ENCODE measurements around the gene THSD8. TPM values are rescaled to one million over a fixed set of nuclear protein-coding genes. Genes with fewer than 3 reads are reported as not detected.

THSD8 gene
- total RNA-seq, 1 experiment from 2014 or later = 45.8 TPM

DNA sequence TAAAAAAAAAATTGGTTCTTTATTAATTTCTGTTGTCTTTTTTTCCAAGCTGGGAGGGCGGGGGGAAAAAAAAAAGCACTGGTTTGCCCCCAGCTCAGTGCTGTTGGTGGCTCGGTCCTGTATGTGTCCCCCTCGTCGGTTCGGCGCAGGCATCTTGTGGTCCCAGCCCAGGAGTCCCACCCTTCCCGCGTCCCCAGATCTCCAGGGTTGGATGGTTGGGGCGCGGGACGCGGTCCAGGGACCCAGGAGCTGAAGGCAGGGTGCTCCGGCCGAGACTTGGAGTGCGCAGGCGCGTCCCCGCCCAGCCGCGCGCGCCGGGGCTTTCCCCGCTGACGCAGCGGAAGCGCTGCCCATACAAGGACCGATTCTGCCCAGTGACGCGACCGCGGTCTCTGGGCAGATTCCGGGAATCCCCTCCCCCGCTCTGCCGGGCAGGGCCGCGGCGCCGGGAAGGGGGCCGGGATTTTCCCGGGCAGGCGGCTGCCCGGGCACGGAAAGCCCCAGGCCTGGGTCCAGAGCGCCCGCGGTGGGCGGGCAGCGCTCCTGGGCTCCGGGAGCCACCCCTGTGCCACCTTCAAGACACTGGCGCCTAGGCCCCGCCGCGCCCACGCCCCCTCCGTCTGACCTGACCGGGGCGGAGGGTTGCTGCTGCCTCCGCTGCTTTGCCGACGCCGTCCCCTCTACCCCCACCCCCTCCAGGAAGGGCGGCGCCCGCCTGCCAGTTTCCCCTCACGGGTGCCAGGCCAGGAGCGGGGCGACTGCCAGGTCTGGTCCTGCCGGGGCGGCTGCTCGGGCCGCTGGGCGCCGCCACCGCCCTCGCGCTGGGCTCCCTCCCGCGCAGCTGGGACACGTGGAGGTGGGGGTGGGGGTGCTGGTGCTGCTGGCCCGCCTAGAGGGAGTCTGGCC is 8.3 kb upstream of the THSD8 start:
- Histone ChIP-seq H2BK20ac (ENCODE audit: low read depth, low read length, poor library complexity, severe bottlenecking) (no peak overlapping the region), H2BK15ac (ENCODE audit: low read depth, low read length) (no peak overlapping the region), H4K8ac (replicated peaks; ENCODE audit: insufficient read length, low read depth, low read length) (no peak overlapping the region), H2AK5ac (ENCODE audit: insufficient read length, low read length) (no peak overlapping the region), H3K56ac (ENCODE audit: insufficient read length, low read depth, low read length) (no peak overlapping the region), H4K91ac (ENCODE audit: insufficient read length, low read depth, low read length) (no peak overlapping the region), H3K23me2 (ENCODE audit: insufficient read length, low read depth, low read length, poor library complexity, severe bottlenecking) (peaks cover 37% of the 10 kb centered on the region), H3K4ac (ENCODE audit: low read depth, low read length) (no peak overlapping the region; the same call in 1 of the 2 replicates), H3K79me1 (ENCODE audit: insufficient read depth, low read depth, low read length, poor library complexity, severe bottlenecking) (no peaks in the 10 kb centered on the region), H3K27ac (ENCODE audit: insufficient read length, low read depth, low read length) (no peak overlapping the region), H3K9ac (ENCODE audit: extremely low read depth, insufficient read length, low read length) (peak overlapping the region; percentile 28), H2BK120ac (ENCODE audit: low read depth, low read length, poor library complexity, severe bottlenecking) (peak overlapping the region; percentile 55), H3K4me1 (ENCODE audit: insufficient read depth, low read length) (peaks cover 2% of the 10 kb centered on the region; the same call in 1 of the 2 replicates), H3K79me2 (ENCODE audit: insufficient read depth, low read length) (no peaks in the 10 kb centered on the region), H3K18ac (ENCODE audit: insufficient read length, low read depth, low read length) (peak overlapping the region; percentile 95), H3K9me3 (ENCODE audit: control insufficient read depth, low read depth, low read length) (no peaks in the 10 kb centered on the region), H2AFZ (ENCODE audit: low read length) (no peak overlapping the region), H4K20me1 (ENCODE audit: control insufficient read depth, insufficient read depth, insufficient read length) (no peaks in the 10 kb centered on the region), H2BK12ac (ENCODE audit: insufficient read length, low read depth, low read length) (no peak overlapping the region), H3T11ph (ENCODE audit: low read length) (no peak overlapping the region), H2BK5ac (ENCODE audit: insufficient read length, low read length) (no peak overlapping the region), H3K23ac (ENCODE audit: insufficient read length, low read depth, low read length) (no peak overlapping the region), H4K5ac (ENCODE audit: insufficient read length, low read depth, low read length) (no peak overlapping the region), H3K14ac (ENCODE audit: insufficient read depth, low read length) (peak overlapping the region; percentile 81; the same call in 1 of the 2 replicates), H3K27me3 (ENCODE audit: insufficient read depth, low read length) (no peaks in the 10 kb centered on the region; the same call in 1 of the 2 replicates), H3K4me2 (ENCODE audit: insufficient read depth, insufficient read length, low read length) (peak overlapping the region; percentile 48)
- TF ChIP-seq, protein P1, sequence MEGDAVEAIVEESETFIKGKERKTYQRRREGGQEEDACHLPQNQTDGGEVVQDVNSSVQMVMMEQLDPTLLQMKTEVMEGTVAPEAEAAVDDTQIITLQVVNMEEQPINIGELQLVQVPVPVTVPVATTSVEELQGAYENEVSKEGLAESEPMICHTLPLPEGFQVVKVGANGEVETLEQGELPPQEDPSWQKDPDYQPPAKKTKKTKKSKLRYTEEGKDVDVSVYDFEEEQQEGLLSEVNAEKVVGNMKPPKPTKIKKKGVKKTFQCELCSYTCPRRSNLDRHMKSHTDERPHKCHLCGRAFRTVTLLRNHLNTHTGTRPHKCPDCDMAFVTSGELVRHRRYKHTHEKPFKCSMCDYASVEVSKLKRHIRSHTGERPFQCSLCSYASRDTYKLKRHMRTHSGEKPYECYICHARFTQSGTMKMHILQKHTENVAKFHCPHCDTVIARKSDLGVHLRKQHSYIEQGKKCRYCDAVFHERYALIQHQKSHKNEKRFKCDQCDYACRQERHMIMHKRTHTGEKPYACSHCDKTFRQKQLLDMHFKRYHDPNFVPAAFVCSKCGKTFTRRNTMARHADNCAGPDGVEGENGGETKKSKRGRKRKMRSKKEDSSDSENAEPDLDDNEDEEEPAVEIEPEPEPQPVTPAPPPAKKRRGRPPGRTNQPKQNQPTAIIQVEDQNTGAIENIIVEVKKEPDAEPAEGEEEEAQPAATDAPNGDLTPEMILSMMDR (conservative IDR thresholded peaks at IDR 0.05) = no peak
- no CpG with 5 or more reads among the region's 81 CpGs for WGBS (ENCODE audit: extremely low coverage, insufficient read length, low lambda C conversion rate)
- peak; percentile 94 for DNase-seq
- peaks cover 0 to 19% (median 13%) of the 10 kb centered on the region in 3 experiments; a peak in 5 of 7 replicates for H3K36me3 Mint-ChIP-seq (ENCODE audit: insufficient read depth in 1 of 3, low read depth in 3 of 3)
- peak overlapping the region in 2 of 3 experiments; percentile 78 to 97; a peak in 3 of 7 replicates for H3K27ac Mint-ChIP-seq
- no peaks in the 10 kb centered on the region for H3K9me3 Mint-ChIP-seq
- peaks cover 8% of the 10 kb centered on the region for H3K27me3 Mint-ChIP-seq (ENCODE audit: low read depth)
- peaks cover 34 to 35% of the 10 kb centered on the region in 2 experiments for H3K4me1 Mint-ChIP-seq
- H3K4me3 Mint-ChIP-seq = peak overlapping the region; percentile 85 to 87

Measured in H9 (cell line).